B cell (primary cell): ENCODE results near the gene SCN1B. TPM values are rescaled to one million over a fixed set of nuclear protein-coding genes. Genes with fewer than 3 reads are reported as not detected.
"Not testable (repeated sequence)": the region's sequence is repeated elsewhere in the genome, so short reads cannot be mapped to it uniquely, and the experiment has no call there.

Experiments
- ATAC-seq: fragments of 200-7000 bp; cut with Tn5 transposase; one replicate; pipeline ENCODE4 v1.10.0; 2021; ENCODE audit warnings: low read depth, mild to moderate bottlenecking, moderate number of reproducible peaks, moderate library complexity
- CTCF ChIA-PET: fragments of 350-600 bp; sonication (Branson Sonifier 250); formaldehyde crosslinking; loops from one replicate; lab custom pipeline; 2021; ENCODE audit warnings: antibody characterized with exemption, inconsistent platforms; lab: Charles Lee
- POLR2A ChIA-PET: fragments of 350-600 bp; sonication (Branson Sonifier 250); formaldehyde crosslinking; loops from one replicate; lab custom pipeline; 2021; ENCODE audit warnings: antibody characterized with exemption; lab: Charles Lee
- DNase-seq: peaks from one replicate; pipeline ENCODE4 v3.0.0; 2013
- H2AFZ ChIP-seq: 2 replicates; pipeline ENCODE4 v1.6.1; 2012; ENCODE audit warnings: mild to moderate bottlenecking, low read depth, low read length; ENCODE audit not compliant: insufficient read depth, poor library complexity, severe bottlenecking
- H3K27ac ChIP-seq, 2 donors: 1 replicate in 1 of 2; 2 replicates in 1 of 2; pipeline ENCODE4 v1.5.1; 2012 to 2013; ENCODE audit warnings: low read length in 2 of 2, mild to moderate bottlenecking in 2 of 2, moderate library complexity in 1 of 2
- H3K27me3 ChIP-seq, 4 experiments: fragments of 200-600 bp in 1 of 4; sonication (generic) in 1 of 4; replicated peaks in 1 of 4; 1 replicate in 2 of 4; 2 replicates in 2 of 4; pipeline versions ENCODE4 v1.6.1 to v1.7.0; 2013 to 2016; ENCODE audit warnings: low read length in 3 of 4, mild to moderate bottlenecking in 2 of 4, mixed read lengths in 1 of 4, moderate library complexity in 1 of 4; ENCODE audit not compliant: insufficient read depth in 4 of 4, control insufficient read depth in 3 of 4; ENCODE audit errors: control extremely low read depth in 1 of 4
- H3K36me3 ChIP-seq, 2 experiments: replicated peaks in 1 of 2; 1 replicate in 1 of 2; 2 replicates in 1 of 2; pipeline versions ENCODE4 v1.6.1 to v1.7.1; 2013; ENCODE audit warnings: low read length in 1 of 2; ENCODE audit not compliant: insufficient read depth in 2 of 2, control insufficient read depth in 1 of 2; ENCODE audit errors: control extremely low read depth in 1 of 2, extremely low read depth in 1 of 2
- H3K4me1 ChIP-seq, 2 donors: fragments of 200-600 bp in 1 of 2; sonication (generic) in 1 of 2; 1 replicate in 1 of 2; 2 replicates in 1 of 2; pipeline versions ENCODE4 v1.5.1 to v1.6.1; 2013 to 2017; ENCODE audit warnings: low read length in 2 of 2; ENCODE audit not compliant: control insufficient read depth in 2 of 2, insufficient read depth in 2 of 2
- H3K4me2 ChIP-seq: replicated peaks from 2 replicates; pipeline ENCODE3; 2012; ENCODE audit warnings: mild to moderate bottlenecking, low read depth, low read length; ENCODE audit not compliant: poor library complexity, severe bottlenecking
- H3K4me3 ChIP-seq, 5 experiments: fragments of 200-600 bp in 1 of 5; sonication (generic) in 1 of 5; 1 replicate in 3 of 5; 2 replicates in 2 of 5; pipeline versions ENCODE4 v1.5.1 to v1.7.0; 2011 to 2016; ENCODE audit warnings: low read length in 4 of 5, mild to moderate bottlenecking in 4 of 5, low read depth in 2 of 5, control low read depth in 1 of 5, moderate library complexity in 1 of 5; ENCODE audit not compliant: insufficient read depth in 1 of 5; ENCODE audit errors: control extremely low read depth in 1 of 5, extremely low read depth in 1 of 5
- H3K79me2 ChIP-seq: fragments of 200-600 bp; sonication (generic); one replicate; pipeline ENCODE4 v1.6.0; 2016; ENCODE audit warnings: low read length; ENCODE audit not compliant: control insufficient read depth, insufficient read depth
- H3K9ac ChIP-seq: fragments of 200-600 bp; sonication (generic); 2 replicates; pipeline ENCODE4 v1.6.1; 2017; ENCODE audit warnings: mild to moderate bottlenecking, low read length, moderate library complexity
- H3K9me3 ChIP-seq, 3 donors: one replicate each; pipeline versions ENCODE4 v1.6.1 to v1.7.1; 2013; ENCODE audit warnings: low read length in 2 of 3; ENCODE audit not compliant: control insufficient read depth in 2 of 3, insufficient read depth in 1 of 3; ENCODE audit errors: control extremely low read depth in 1 of 3
- H4K20me1 ChIP-seq: 2 replicates; pipeline ENCODE4 v1.6.0; 2012; ENCODE audit warnings: mild to moderate bottlenecking, low read length; ENCODE audit not compliant: insufficient read depth, control insufficient read depth, poor library complexity, severe bottlenecking
- H3K27ac Mint-ChIP-seq: one replicate; pipeline ENCODE4 v1.8.0; 2021; ENCODE audit warnings: mixed read lengths
- H3K27me3 Mint-ChIP-seq: one replicate; pipeline ENCODE4 v1.8.0; 2021; ENCODE audit warnings: mixed read lengths
- H3K4me1 Mint-ChIP-seq: one replicate; pipeline ENCODE4 v1.8.0; 2021; ENCODE audit warnings: mixed read lengths
- H3K4me3 Mint-ChIP-seq: one replicate; pipeline ENCODE4 v1.8.0; 2021; ENCODE audit warnings: mixed read lengths
- H3K9me3 Mint-ChIP-seq: one replicate; pipeline ENCODE4 v1.8.0; 2022; ENCODE audit warnings: mixed read lengths; ENCODE audit not compliant: insufficient read depth
- EZH2 ChIP-seq: IDR thresholded peaks from 2 replicates; pipeline ENCODE4 v1.6.1; 2012; ENCODE audit warnings: borderline replicate concordance, low read depth, mild to moderate bottlenecking, moderate library complexity, low read length; ENCODE audit not compliant: insufficient read depth, poor library complexity, severe bottlenecking
- WGBS: methylation state at CpG from one replicate; pipeline ENCODE4 v1.1.5; 2013; ENCODE audit warnings: missing lambda C conversion rate; ENCODE audit not compliant: insufficient coverage; 5-methylcytosine and 5-hydroxymethylcytosine counted together
- intact Hi-C: fragments of 100-400 bp; cut with micrococcal nuclease; formaldehyde crosslinking; loops from one replicate; pipeline ENCODE4 v1.10.0; 2022
- polyA plus RNA-seq: library from polyadenylated mRNA; depleted of rRNA; stranded (reverse); fragments of >200 nt; gene quantifications from 2 replicates; pipeline ENCODE4 v1.2.3, GENCODE V29; 2012
- total RNA-seq, 2 donors: library from RNA; stranded (reverse); fragments of 120-200 nt in 1 of 2; gene quantifications; 1 replicate in 1 of 2; 2 replicates in 1 of 2; pipeline versions ENCODE4 v1.2.3 to v1.2.4, GENCODE V29; 2013 to 2022
- TF ChIP-seq, protein P1 (sequence below): fragments of 200-600 bp; IDR thresholded peaks from one replicate; pipeline ENCODE4 v1.8.0; 2022; ENCODE audit warnings: antibody characterized with exemption, mild to moderate bottlenecking

The SCN1B gene
- total and polyA plus RNA-seq, 2 donors (not counting 1 experiment from before 2014, with no cell fraction given) = 0.52 to 0.72 TPM

DNA sequence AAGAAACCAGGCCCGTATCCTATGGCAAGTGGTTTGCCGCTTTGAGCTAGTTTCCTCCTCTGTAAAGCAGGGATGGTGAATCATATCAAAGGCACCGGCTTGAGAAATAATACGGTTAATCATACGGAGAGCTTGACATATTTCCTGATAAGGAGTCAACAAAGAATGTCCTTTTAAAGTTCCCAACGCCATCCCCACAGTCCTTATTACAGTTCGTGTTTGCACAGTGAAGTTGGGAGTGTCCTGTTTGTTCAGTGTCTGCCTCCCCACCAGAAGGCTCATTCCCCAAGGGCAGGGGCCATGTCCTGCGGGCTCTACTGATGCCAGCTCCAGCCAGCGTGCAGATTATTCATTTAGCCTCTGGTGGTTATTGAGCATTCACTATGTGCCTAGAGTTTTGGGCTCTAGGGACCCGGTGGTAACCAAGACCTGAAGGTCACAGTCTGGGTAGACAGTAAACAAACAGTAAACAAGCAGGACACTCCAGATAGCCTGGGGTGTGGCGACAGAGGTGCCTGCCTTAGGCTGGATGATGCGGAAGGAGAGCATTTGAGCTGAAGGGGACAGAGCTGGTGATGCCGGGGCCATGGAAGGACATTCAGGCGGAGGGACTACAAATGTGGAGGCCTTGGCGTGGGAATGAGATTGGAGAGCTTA is 23.8 kb upstream of the SCN1B start:
- intact Hi-C loops = no loop called here
- H3K27me3 Mint-ChIP-seq = no peaks in the 10 kb centered on the region
- Histone ChIP-seq H3K9me3 (no peaks in the 10 kb centered on the region), H3K36me3 (peaks cover 3 to 40% of the 10 kb centered on the region in 2 experiments), H3K27ac (no peak overlapping the region), H3K9ac (no peak overlapping the region), H3K4me2 (no peak overlapping the region), H3K4me3 (no peak overlapping the region), H2AFZ (no peak overlapping the region), H3K4me1 (peaks cover 23 to 27% of the 10 kb centered on the region in 2 donors), H3K27me3 (no peaks in the 10 kb centered on the region), H4K20me1 (peaks cover 39% of the 10 kb centered on the region), H3K79me2 (peaks cover 44% of the 10 kb centered on the region)
- ATAC-seq (no peak), DNase-seq (no peak)
- WGBS = 96% methylated on average over 11 of the region's 15 CpGs
- ChIA-PET CTCF (interaction anchor here (1.8 to 3.4 kb wide), 2 partner anchors 8 to 34 kb away, joined by 4 to 16 read pairs; no protein-coding TSS in a partner anchor), POLR2A (no interaction called here)
- no peak overlapping the region for H3K27ac Mint-ChIP-seq
- peaks cover 27% of the 10 kb centered on the region for H3K4me1 Mint-ChIP-seq
- no peak for TF ChIP-seq EZH2
- TF ChIP-seq, protein P1, sequence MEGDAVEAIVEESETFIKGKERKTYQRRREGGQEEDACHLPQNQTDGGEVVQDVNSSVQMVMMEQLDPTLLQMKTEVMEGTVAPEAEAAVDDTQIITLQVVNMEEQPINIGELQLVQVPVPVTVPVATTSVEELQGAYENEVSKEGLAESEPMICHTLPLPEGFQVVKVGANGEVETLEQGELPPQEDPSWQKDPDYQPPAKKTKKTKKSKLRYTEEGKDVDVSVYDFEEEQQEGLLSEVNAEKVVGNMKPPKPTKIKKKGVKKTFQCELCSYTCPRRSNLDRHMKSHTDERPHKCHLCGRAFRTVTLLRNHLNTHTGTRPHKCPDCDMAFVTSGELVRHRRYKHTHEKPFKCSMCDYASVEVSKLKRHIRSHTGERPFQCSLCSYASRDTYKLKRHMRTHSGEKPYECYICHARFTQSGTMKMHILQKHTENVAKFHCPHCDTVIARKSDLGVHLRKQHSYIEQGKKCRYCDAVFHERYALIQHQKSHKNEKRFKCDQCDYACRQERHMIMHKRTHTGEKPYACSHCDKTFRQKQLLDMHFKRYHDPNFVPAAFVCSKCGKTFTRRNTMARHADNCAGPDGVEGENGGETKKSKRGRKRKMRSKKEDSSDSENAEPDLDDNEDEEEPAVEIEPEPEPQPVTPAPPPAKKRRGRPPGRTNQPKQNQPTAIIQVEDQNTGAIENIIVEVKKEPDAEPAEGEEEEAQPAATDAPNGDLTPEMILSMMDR = no peak
- no peak overlapping the region for H3K4me3 Mint-ChIP-seq
- H3K9me3 Mint-ChIP-seq = no peaks in the 10 kb centered on the region

DNA sequence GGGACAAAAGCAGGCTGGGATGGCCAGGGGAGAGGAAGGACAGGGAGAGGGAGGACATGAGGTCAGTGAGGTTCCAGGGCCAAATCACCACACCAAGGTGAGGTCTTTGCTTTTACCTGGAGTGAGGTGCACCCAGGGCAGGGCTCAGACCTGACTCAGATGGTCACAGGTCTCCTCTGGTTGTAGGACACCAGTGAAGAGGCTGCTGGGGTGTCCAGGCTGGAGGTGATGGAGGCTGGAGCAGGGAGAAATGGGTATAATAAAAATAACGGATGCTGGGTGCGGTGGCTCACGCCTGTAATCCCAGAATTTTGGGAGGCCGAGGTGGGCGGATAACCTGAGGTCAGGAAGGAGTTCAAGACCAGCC is 23.3 kb upstream of the SCN1B start:
- CTCF ChIA-PET = interaction anchor here (1.0 to 3.4 kb wide), 3 partner anchors 8 to 39 kb away, joined by 3 to 16 read pairs (median 4); no protein-coding TSS in a partner anchor
- Mint-ChIP-seq H3K4me3 (no peak overlapping the region), H3K4me1 (peaks cover 24% of the 10 kb centered on the region), H3K27ac (no peak overlapping the region), H3K27me3 (no peaks in the 10 kb centered on the region), H3K9me3 (no peaks in the 10 kb centered on the region)
- Histone ChIP-seq H3K79me2 (peaks cover 39% of the 10 kb centered on the region), H3K27me3 (no peaks in the 10 kb centered on the region), H3K27ac (no peak overlapping the region), H3K36me3 (peaks cover under 1 to 45% of the 10 kb centered on the region in 2 experiments), H3K4me1 (peaks cover 18 to 21% of the 10 kb centered on the region in 2 donors), H4K20me1 (peaks cover 39% of the 10 kb centered on the region), H3K9ac (no peak overlapping the region), H3K4me2 (no peak overlapping the region), H3K4me3 (no peak overlapping the region), H2AFZ (no peak overlapping the region), H3K9me3 (no peaks in the 10 kb centered on the region)
- intact Hi-C loops = no loop called here
- WGBS = 100% methylated on average over 5 of the region's 5 CpGs
- POLR2A ChIA-PET = no interaction called here
- TF ChIP-seq, protein P1 = no peak
- TF ChIP-seq EZH2 = no peak
- no peak for DNase-seq
- ATAC-seq = no peak

DNA sequence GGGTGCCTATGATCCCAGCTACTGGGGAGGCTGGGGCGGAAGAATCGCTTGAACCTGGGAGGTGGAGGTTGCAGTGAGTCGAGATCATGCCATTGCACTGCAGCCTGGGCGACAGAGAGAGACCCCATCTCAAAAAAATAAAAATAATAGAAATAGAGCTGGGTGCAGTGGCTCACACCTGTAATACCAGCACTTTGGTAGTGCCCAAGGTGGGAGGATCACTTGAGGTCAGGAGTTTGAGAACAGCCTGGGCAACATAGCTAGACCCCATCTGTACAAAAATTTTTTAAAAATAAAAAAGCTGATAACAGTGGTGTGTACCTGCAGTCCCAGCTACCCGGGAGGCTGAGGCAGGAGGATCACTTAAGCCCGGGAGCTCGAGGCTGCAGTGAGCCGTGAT is 22.8 kb upstream of the SCN1B start:
- H3K27ac Mint-ChIP-seq, ATAC-seq, H3K4me3 Mint-ChIP-seq, intact Hi-C loops, POLR2A ChIA-PET, H3K27me3 ChIP-seq, H3K4me2 ChIP-seq, H3K9ac ChIP-seq, H3K9me3 Mint-ChIP-seq, H2AFZ ChIP-seq, H3K27ac ChIP-seq, H3K27me3 Mint-ChIP-seq, H3K9me3 ChIP-seq, H3K4me3 ChIP-seq, DNase-seq: not testable (repeated sequence)
- H3K79me2 ChIP-seq = peaks cover 34% of the 10 kb centered on the region
- CTCF ChIA-PET = interaction anchor here (0.5 to 3.4 kb wide), 3 partner anchors 35 to 688 kb away, joined by 3 to 16 read pairs (median 3); no protein-coding TSS in a partner anchor
- peaks cover 14 to 18% of the 10 kb centered on the region in 2 donors for H3K4me1 ChIP-seq
- peaks cover 0 to 49% of the 10 kb centered on the region in 2 experiments for H3K36me3 ChIP-seq
- H4K20me1 ChIP-seq = peaks cover 39% of the 10 kb centered on the region
- WGBS = 100% methylated on average over 2 of the region's 8 CpGs
- peaks cover 23% of the 10 kb centered on the region for H3K4me1 Mint-ChIP-seq
